ENCODE results near the gene IGSF21.

Gene IGSF21

DNA sequence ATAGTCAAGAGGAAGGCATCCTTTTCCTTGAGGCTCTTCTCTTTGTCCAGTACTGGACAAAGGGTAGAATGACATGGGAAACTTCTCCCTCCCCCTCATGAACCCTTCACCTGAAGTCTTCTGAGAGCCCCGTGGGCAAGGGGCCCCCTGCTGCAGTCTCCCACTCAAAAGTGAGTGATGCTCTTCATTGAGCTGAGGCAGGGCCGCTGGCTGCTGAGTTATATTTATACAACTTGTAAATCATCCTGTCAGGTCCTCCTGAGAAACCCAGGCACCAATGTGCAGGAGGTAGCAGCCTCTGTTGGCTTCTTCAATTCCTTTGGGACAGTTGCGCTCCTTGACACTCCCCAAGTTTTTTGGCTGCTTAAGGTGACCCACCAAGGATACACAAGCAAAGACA, 150.2 kb downstream of the IGSF21 start:
- no peak for DNase-seq (ENCODE audit: low read depth in 3 of 3)

- DNase-seq (ENCODE audit: low read depth in 3 of 3), result no peak
Observed at GRCh38 chr1:18261891-18262290, 154.3 kb downstream of the IGSF21 start.

GRCh38 chr1:18262726-18263125, 155.1 kb downstream of the IGSF21 start:
- no peak for DNase-seq (ENCODE audit: low read depth in 3 of 3)

DNA sequence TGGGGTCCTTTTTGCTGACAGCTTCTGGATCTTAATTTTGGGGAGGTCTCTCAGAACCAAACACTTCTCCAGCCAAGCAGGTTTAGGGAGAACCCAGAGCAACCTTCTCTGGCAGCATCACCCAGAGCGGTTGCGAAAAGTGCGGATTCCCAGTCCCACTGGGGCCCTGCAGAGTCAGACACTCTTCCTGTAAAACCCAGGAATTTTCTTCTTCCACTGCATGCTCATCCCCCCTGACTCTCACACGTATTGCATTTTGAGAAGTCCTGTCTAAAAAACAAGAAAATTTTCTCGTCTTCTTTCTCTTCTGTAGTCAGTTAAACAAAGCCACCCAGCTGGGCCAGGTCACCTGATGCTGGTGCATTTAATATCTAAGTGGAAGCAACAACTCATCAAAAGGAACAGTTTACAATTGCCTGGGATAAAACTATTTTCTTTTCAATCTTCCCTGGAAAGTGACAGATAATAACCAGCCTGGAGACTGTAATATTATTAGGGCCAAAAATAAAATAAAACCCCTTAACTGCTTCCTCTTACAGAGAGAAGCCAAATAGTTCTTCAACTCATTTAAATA, 156.0 kb downstream of the IGSF21 start:
- no peak for DNase-seq (ENCODE audit: low read depth in 3 of 3)

GRCh38 chr1:18264450-18265039, 156.9 kb downstream of the IGSF21 start:
- no peak for DNase-seq (ENCODE audit: low read depth in 3 of 3)

DNA sequence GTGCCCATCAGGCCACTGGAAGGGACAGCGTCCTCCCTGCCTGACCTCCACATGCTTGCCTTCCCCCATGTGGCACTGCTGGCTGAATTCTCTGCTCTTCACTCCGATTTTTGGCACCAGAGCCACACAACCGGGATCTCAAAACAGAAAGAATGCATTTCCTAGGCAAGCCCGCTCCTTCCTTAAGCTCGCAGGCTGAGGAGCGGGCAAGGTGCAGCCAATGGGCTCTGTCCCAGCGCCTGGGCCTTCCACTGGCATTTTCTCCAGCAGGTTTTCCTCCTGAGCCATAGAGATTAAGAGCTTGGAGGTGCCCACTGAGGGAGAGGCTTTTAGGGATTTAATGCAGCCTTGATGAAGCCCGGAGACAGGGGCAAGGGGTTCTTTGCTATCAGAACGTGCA, 158.0 kb downstream of the IGSF21 start:
- no peak for DNase-seq (ENCODE audit: low read depth in 3 of 3)

DNA sequence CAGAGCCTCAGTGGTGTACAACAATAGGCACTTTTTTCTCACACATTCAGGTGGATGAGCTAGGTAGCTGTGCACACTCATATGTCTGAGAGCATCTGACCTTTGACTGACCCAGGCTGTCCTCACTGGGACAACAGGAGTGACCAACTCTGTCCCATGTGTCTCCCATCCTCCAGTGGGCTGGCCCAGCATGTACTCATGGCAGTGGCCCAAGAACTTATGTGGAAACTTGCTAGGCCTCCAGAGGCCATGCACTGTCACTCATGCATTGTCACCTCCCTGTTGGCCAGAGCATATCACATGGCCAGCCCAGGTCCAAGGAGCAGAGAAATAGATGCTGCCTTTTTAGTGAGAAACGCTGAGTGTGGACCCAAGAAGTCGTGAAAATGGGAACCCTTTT, 158.8 kb downstream of the IGSF21 start:
- DNase-seq (ENCODE audit: low read depth in 3 of 3), result no peak

DNA sequence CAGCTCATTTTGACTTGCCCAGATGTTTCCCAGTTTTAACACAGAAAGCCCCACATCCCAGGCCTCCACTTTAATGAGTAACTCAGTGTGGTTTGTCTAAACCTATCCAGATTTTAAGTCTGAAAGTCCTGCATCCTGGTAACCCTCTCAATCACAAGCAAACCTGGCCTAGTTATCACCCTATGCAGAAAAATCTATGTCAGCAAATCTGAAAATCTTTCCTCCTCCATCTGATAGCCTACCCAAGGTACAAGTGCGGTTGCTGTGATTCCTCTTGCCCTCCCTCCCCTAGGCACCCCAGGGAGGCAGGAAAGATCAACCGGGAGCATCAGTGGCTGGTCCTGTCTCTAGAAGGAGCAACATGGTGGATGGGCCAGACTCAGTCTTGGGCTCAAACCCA, 163.7 kb downstream of the IGSF21 start:
- DNase-seq (ENCODE audit: low read depth in 3 of 3), result no peak

DNA sequence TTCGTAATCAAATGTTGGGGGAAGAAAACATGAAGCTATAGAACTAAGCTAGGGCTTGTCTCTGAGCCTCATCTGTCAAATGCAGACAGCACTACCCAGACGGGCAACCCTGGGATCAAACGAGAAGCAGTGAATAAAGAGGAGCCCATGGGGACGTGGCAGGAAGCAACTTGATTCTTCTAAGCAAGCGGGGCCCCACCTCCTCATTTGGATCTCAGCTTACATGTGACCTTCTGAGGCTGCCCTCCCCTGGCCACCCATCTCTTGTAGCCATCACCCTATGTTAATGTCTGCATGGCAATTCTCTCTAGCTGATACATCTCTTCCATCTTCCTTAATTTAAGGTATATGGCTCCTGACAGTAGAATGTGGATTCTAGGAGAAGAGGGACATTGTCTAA, 171.3 kb downstream of the IGSF21 start:
- DNase-seq (ENCODE audit: low read depth in 3 of 3), result no peak

GRCh38 chr1:18279351-18280074, 171.9 kb downstream of the IGSF21 start:
- no peak for DNase-seq (ENCODE audit: low read depth in 3 of 3)

- DNase-seq (ENCODE audit: low read depth in 3 of 3), result no peak
Observed at GRCh38 chr1:18280956-18281355, 173.4 kb downstream of the IGSF21 start.

GRCh38 chr1:18282851-18283600, 175.4 kb downstream of the IGSF21 start:
- DNase-seq (ENCODE audit: low read depth in 3 of 3), result no peak

GRCh38 chr1:18283601-18284385, 176.2 kb downstream of the IGSF21 start:
- DNase-seq (ENCODE audit: low read depth in 3 of 3), result no peak

GRCh38 chr1:18284805-18285537, 177.4 kb downstream of the IGSF21 start:
- no peak for DNase-seq (ENCODE audit: low read depth in 3 of 3)

- no peak for DNase-seq (ENCODE audit: low read depth in 3 of 3)
Observed at GRCh38 chr1:18285538-18285924, 177.9 kb downstream of the IGSF21 start.

- no peak for DNase-seq (ENCODE audit: low read depth in 3 of 3)
Observed at GRCh38 chr1:18288722-18289121, 181.1 kb downstream of the IGSF21 start.

- DNase-seq (ENCODE audit: low read depth in 3 of 3), result no peak
Observed at GRCh38 chr1:18289597-18289996, 182.0 kb downstream of the IGSF21 start.

DNA sequence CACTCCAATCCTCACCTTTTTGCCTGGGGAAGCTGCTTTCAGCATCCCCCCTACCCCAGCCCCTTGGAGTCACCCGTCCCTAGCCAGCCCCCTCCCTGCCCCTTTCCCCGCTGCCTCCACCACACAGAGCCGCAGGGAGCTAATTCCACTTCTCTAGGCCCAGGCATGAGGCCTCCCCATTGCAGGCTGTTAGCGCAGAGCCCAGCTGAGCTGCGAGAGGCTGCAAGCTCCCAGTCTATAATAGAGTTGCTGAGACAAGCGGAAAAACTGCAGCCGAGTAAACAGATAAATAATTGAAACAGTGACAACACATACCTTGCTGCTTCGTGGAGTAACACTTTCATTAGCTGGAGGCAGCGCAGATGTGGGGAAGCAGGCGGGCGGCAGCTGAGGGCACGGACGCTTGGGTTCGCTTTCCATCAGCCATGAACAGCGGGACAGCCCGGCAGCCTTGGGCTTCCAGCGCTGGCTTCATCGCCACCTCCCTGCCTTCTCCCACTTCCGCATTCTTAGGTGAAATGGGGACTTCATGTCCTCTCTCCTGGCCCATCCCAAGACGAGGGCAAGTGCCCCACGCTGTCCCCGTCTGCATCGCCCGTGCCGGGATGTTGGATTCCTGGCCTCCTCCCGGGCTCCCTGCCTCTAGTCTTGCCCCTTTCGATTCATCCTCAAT, 183.3 kb downstream of the IGSF21 start:
- no peak for DNase-seq (ENCODE audit: low read depth in 3 of 3)

- DNase-seq (ENCODE audit: low read depth in 3 of 3), result no peak
Observed at GRCh38 chr1:18292531-18292930, 184.9 kb downstream of the IGSF21 start.

GRCh38 chr1:18293291-18293690, 185.7 kb downstream of the IGSF21 start:
- DNase-seq (ENCODE audit: low read depth in 3 of 3), result no peak
